Activated naive CD8-positive, alpha-beta T cell treated with anti-CD3 and anti-CD28 coated beads, Interleukin-2, amount 50 U/mL, for 24 hours (primary cell): ENCODE data around the gene MAP3K5.
"Not testable (repeated sequence)": the region's sequence is repeated elsewhere in the genome, so short reads cannot be mapped to it uniquely, and the experiment has no call there.

Experiments
- ATAC-seq: fragments of 150-1000 bp; cut with Tn5 transposase; one replicate; pipeline ENCODE4 v1.10.0; 2021
- DNase-seq: peaks from one replicate; pipeline ENCODE4 v3.0.0; 2021
- H3K27ac Mint-ChIP-seq: one replicate; pipeline ENCODE4 v1.8.0; 2021; ENCODE audit warnings: mild to moderate bottlenecking, mixed read lengths
- H3K27me3 Mint-ChIP-seq: one replicate; pipeline ENCODE4 v1.8.0; 2021; ENCODE audit warnings: mixed read lengths
- H3K36me3 Mint-ChIP-seq: one replicate; pipeline ENCODE4 v1.8.0; 2021; ENCODE audit warnings: low read depth, mixed read lengths
- H3K4me1 Mint-ChIP-seq: one replicate; pipeline ENCODE4 v1.8.0; 2021; ENCODE audit warnings: mixed read lengths
- H3K4me3 Mint-ChIP-seq: one replicate; pipeline ENCODE4 v1.8.0; 2021; ENCODE audit warnings: mild to moderate bottlenecking, moderate library complexity, mixed read lengths
- H3K9me3 Mint-ChIP-seq: one replicate; pipeline ENCODE4 v1.8.0; 2021; ENCODE audit warnings: mixed read lengths

The MAP3K5 gene

GRCh38 chr6:136720045-136720770, 72.1 kb downstream of the MAP3K5 start:
- Mint-ChIP-seq H3K4me1 (peaks cover 43% of the 10 kb centered on the region), H3K27ac (peak overlapping the region; percentile 15), H3K27me3 (no peaks in the 10 kb centered on the region), H3K4me3 (no peak overlapping the region), H3K9me3 (no peaks in the 10 kb centered on the region), H3K36me3 (peaks cover 9% of the 10 kb centered on the region)
- no peak for DNase-seq
- ATAC-seq: no peak

- H3K9me3 Mint-ChIP-seq: no peaks in the 10 kb centered on the region
- peaks cover 41% of the 10 kb centered on the region for H3K4me1 Mint-ChIP-seq
- peaks cover 9% of the 10 kb centered on the region for H3K36me3 Mint-ChIP-seq
- no peak for ATAC-seq
- H3K27me3 Mint-ChIP-seq: no peaks in the 10 kb centered on the region
- DNase-seq: no peak
- peak overlapping the region; percentile 15 for H3K27ac Mint-ChIP-seq
- H3K4me3 Mint-ChIP-seq: no peak overlapping the region
Observed at GRCh38 chr6:136719280-136720044, 72.8 kb downstream of the MAP3K5 start.

DNA sequence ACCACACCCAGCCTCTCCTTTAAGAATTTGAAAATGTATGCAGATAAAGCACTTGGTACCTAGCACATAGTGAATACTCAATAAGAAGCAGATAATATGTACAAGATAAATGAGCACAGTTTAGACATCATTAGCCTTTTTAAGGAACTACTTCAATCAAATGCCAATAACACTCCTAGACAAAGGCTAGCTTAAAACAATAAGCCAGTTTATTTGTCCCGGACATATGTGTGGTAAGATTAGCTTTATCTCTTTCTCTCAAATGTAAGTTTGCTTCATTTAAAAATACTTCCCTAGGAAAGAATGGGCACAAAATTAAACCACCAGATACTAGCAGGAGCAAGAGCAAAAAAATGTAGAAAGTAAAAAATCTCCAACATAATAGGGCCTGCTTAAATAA, 73.8 kb downstream of the MAP3K5 start:
- Mint-ChIP-seq H3K36me3 (peaks cover 11% of the 10 kb centered on the region), H3K9me3 (peaks cover 2% of the 10 kb centered on the region), H3K27me3 (no peaks in the 10 kb centered on the region), H3K4me3 (no peak overlapping the region), H3K27ac (no peak overlapping the region), H3K4me1 (peaks cover 34% of the 10 kb centered on the region)
- DNase-seq (no peak), ATAC-seq (no peak)

GRCh38 chr6:136717716-136717990, 74.6 kb downstream of the MAP3K5 start:
- Mint-ChIP-seq H3K4me3 (no peak overlapping the region), H3K4me1 (peaks cover 37% of the 10 kb centered on the region), H3K36me3 (peaks cover 18% of the 10 kb centered on the region), H3K27ac (no peak overlapping the region), H3K27me3 (no peaks in the 10 kb centered on the region), H3K9me3 (peaks cover 10% of the 10 kb centered on the region)
- ATAC-seq (no peak), DNase-seq (no peak)

GRCh38 chr6:136716917-136717715, 75.2 kb downstream of the MAP3K5 start:
- DNase-seq (no peak), ATAC-seq (no peak)
- Mint-ChIP-seq H3K36me3 (peaks cover 18% of the 10 kb centered on the region), H3K4me1 (peaks cover 40% of the 10 kb centered on the region), H3K27ac (no peak overlapping the region), H3K9me3 (peaks cover 13% of the 10 kb centered on the region), H3K4me3 (no peak overlapping the region), H3K27me3 (no peaks in the 10 kb centered on the region)

DNA sequence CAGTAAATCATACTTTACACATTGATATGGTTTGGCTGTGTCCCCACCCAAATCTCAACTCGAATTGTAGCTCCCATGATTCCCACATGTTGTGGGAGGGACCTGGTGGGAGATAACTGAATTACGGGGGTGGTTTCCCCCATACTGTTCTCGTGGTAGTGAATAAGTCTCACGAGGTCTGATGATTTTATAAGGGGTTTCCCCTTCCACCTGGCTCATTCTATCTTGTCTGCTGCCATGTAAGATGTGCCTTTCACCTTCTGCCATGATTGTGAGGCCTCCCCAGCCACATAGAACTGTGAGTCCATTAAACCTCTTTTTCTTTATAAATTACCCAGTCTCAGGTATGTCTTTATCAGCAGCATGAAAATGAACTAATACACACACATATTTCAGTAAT, 79.6 kb downstream of the MAP3K5 start:
- not testable (repeated sequence) for H3K27ac Mint-ChIP-seq, DNase-seq

GRCh38 chr6:136711644-136712043, 80.6 kb downstream of the MAP3K5 start:
- DNase-seq: no peak
- Mint-ChIP-seq H3K27ac (no peak overlapping the region), H3K9me3 (peaks cover 13% of the 10 kb centered on the region), H3K4me1 (peaks cover 11% of the 10 kb centered on the region), H3K36me3 (peaks cover 9% of the 10 kb centered on the region), H3K4me3 (no peak overlapping the region), H3K27me3 (no peaks in the 10 kb centered on the region)
- no peak for ATAC-seq

More for the DNA sequence above, 79.6 kb downstream of the MAP3K5 start:
- ATAC-seq, H3K36me3 Mint-ChIP-seq, H3K4me3 Mint-ChIP-seq, H3K27me3 Mint-ChIP-seq: not testable (repeated sequence)
- peaks cover 17% of the 10 kb centered on the region for H3K4me1 Mint-ChIP-seq
- H3K9me3 Mint-ChIP-seq: peaks cover 13% of the 10 kb centered on the region

- Mint-ChIP-seq H3K27ac (no peak overlapping the region), H3K4me1 (peaks cover 7% of the 10 kb centered on the region), H3K4me3 (no peak overlapping the region), H3K9me3 (peaks cover 13% of the 10 kb centered on the region), H3K27me3 (no peaks in the 10 kb centered on the region), H3K36me3 (peaks cover 9% of the 10 kb centered on the region)
- DNase-seq (no peak), ATAC-seq (no peak)
Observed at GRCh38 chr6:136710877-136711552, 81.3 kb downstream of the MAP3K5 start.

DNA sequence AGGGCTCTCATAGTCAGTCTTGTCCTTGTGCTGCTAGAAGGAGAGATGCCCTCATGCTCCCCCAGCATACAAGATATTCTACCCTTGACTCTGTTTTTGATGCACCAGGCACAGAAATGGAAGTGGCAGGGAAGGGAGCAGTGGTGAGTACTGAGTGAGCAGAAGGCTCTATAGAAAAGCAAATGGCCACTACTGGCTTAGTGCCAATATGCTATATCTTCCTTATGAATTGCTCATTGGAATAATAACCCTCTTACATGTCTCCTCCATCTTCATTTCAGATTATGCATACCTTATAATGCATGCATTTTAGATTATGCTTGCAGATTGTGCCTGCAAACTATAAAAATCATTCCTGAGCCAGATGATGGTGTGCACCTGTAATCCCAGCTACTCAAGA, 82.8 kb downstream of the MAP3K5 start:
- H3K27ac Mint-ChIP-seq: no peak overlapping the region
- no peak for DNase-seq
- peaks cover 7% of the 10 kb centered on the region for H3K4me1 Mint-ChIP-seq

DNA sequence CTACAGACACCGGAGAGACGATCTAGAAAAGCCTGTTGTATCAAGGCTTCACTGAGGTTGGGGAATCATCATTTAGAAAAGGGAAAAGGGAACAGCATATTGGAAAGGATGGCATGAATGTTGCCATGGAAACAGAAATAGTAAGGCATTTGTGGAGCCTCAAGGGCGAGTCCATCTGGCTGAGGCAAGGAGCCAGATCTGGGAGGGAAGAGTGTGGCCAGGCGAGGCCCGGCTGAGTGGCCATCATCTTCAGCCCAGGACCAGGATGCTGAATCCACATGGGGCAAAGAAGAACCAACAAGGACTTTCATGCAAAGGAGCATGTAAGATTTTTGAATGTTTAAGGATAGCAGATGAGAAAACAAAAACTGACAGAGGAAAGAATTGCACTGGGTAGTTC, 85.8 kb downstream of the MAP3K5 start:
- Mint-ChIP-seq H3K27me3 (no peaks in the 10 kb centered on the region), H3K27ac (no peak overlapping the region), H3K9me3 (no peaks in the 10 kb centered on the region), H3K4me1 (peaks cover 3% of the 10 kb centered on the region), H3K36me3 (peaks cover 4% of the 10 kb centered on the region), H3K4me3 (no peak overlapping the region)
- DNase-seq (no peak), ATAC-seq (no peak)

More for the DNA sequence above, 82.8 kb downstream of the MAP3K5 start:
- peaks cover 13% of the 10 kb centered on the region for H3K9me3 Mint-ChIP-seq
- no peak for ATAC-seq
- H3K36me3 Mint-ChIP-seq: peaks cover 9% of the 10 kb centered on the region
- H3K4me3 Mint-ChIP-seq: no peak overlapping the region
- no peaks in the 10 kb centered on the region for H3K27me3 Mint-ChIP-seq

DNA sequence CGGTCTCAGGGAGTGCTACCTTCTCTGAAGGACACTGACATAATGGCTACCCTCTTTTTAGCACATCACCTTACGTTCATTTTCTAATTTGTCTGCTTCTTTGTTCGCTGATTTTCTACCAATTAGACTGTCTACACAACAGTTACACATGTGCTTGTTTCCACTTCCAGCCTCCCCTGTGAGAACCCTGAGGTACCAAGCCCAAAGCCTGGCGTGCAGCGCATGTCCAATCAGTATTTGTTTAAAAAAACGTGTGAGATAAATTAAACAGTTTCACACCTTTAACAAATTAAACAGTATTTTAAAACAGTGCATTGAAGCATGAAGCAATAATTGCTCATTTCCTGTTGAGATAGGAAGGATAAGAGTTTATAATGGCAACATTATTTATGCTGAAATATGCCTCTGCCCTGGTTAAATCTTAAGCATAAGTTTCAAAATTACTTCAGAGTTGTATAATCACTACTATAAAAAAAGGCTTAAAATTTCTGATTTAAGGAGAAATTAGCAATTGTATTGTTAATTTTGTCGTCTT, 88.9 kb downstream of the MAP3K5 start:
- H3K27me3 Mint-ChIP-seq: no peaks in the 10 kb centered on the region
- no peak overlapping the region for H3K27ac Mint-ChIP-seq
- H3K4me3 Mint-ChIP-seq: no peak overlapping the region
- H3K4me1 Mint-ChIP-seq: peaks cover 12% of the 10 kb centered on the region
- ATAC-seq (no peak), DNase-seq (no peak)
- H3K36me3 Mint-ChIP-seq: peaks cover 4% of the 10 kb centered on the region
- H3K9me3 Mint-ChIP-seq: no peaks in the 10 kb centered on the region

DNA sequence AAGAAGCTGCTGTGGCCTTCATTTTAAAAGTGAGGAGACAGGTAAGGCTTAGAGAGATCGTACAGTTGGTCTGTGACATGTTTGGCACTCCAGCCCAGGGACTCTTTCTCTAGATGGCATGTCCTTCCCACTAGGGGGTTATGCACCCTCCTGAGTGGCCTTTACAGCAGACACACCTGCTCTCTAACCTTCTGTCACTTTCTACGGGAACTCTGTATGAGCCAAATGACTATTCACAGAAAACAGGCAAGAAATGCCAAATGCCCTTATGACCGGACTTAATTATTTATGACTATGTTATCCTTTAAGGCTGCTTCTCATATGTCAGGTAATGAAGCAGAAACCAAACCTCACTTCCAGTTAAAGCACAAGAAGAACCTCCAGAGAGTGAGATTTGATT, 91.2 kb downstream of the MAP3K5 start:
- peaks cover 9% of the 10 kb centered on the region for H3K36me3 Mint-ChIP-seq
- H3K27ac Mint-ChIP-seq: no peak overlapping the region
- no peaks in the 10 kb centered on the region for H3K9me3 Mint-ChIP-seq
- no peak for ATAC-seq
- H3K27me3 Mint-ChIP-seq: no peaks in the 10 kb centered on the region
- DNase-seq: no peak
- H3K4me1 Mint-ChIP-seq: peaks cover 12% of the 10 kb centered on the region
- H3K4me3 Mint-ChIP-seq: no peak overlapping the region

DNA sequence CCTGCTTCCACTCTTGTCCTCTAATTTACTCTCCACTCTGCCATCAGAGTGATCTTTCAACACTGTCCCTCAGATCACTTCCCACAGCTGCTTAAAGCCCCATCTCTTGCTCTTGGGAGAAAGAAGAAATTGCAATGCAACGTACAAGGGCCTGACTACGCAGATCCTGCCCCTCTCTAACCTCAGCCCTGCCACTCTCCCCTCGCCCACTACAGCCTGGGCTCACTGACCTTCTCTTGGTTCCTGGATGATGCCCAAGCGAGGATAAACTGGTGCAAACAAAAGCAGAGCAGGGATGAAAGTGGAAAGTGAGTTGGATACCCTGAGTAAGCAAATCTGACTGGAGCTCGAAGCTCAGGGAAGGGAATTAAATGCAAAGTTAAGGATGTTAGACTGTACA, 92.9 kb downstream of the MAP3K5 start:
- ATAC-seq: no peak
- H3K36me3 Mint-ChIP-seq: peaks cover 14% of the 10 kb centered on the region
- H3K27me3 Mint-ChIP-seq: no peaks in the 10 kb centered on the region
- H3K4me1 Mint-ChIP-seq: peaks cover 12% of the 10 kb centered on the region
- no peaks in the 10 kb centered on the region for H3K9me3 Mint-ChIP-seq
- DNase-seq: no peak
- H3K4me3 Mint-ChIP-seq: no peak overlapping the region
- no peak overlapping the region for H3K27ac Mint-ChIP-seq

DNA sequence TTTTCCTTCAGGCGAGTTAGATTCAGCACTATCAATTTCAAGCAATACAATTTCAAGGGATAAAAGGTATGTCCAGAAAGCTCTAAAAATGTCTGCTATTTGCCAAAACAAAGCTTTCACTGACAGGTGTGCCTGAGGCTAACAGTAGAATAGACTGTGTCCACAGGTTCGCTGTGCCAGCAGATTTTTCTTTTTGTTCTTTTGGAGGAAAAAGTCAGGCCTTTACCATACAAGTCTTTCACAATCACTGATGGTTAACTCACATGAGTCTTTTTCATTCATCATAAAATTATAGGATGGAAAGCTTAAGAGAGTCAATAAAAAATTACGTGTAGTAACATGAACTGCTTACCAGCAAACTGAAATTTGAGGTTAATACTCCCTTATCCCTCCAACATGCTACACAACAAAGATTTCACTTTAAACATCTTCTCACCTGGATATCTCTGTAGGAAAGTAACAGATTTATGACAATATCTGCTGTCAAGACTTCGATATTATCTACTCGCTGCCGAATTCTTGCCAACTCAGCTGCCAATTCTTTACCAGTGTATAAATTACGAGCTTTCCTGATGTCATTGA, 95.4 kb downstream of the MAP3K5 start:
- Mint-ChIP-seq H3K27ac (no peak overlapping the region), H3K27me3 (no peaks in the 10 kb centered on the region), H3K9me3 (no peaks in the 10 kb centered on the region), H3K4me1 (peaks cover 9% of the 10 kb centered on the region), H3K36me3 (peaks cover 17% of the 10 kb centered on the region), H3K4me3 (no peak overlapping the region)
- ATAC-seq (no peak), DNase-seq (no peak)
